ENCODE results near the gene IL11. TPM values are rescaled to one million over a fixed set of nuclear protein-coding genes. Genes with fewer than 3 reads are reported as not detected.
"Not testable (repeated sequence)": the region's sequence is repeated elsewhere in the genome, so short reads cannot be mapped to it uniquely, and the experiment has no call there.

Gene IL11
- total and polyA plus RNA-seq, 3 donors from 2014 or later, result 1.2 to 2.1 (median 2.0) TPM

DNA sequence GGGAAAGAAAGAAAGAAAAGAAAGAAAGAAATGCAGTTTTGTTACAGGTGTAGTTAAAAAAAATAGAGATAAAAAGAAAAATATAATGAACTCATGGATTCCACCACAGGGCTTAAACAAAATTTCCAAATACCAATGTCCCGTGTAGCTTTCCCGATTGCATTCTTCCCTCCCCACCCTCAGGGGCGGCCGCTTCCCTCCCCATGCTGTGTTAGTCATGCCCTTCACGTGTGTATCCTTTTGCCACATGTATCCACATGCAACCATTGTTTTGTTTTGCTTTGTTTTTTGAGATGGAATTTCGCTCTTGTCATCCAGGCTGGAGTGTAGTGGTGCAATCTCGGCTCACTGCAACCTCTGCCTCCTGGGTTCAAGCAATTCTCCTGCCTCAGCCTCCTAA is 34.2 kb downstream of the IL11 start:
- 82 to 83% methylated on average over 7 of the region's 7 CpGs for WGBS, 2 donors
- peaks cover 13% of the 10 kb centered on the region for H3K4me1 ChIP-seq
- H3K27ac ChIP-seq, result no peak overlapping the region
- H3K4me3 ChIP-seq, result no peak overlapping the region
- no peaks in the 10 kb centered on the region for H3K36me3 ChIP-seq (ENCODE audit: low read depth, missing control alignments)
- TF ChIP-seq, protein P1, sequence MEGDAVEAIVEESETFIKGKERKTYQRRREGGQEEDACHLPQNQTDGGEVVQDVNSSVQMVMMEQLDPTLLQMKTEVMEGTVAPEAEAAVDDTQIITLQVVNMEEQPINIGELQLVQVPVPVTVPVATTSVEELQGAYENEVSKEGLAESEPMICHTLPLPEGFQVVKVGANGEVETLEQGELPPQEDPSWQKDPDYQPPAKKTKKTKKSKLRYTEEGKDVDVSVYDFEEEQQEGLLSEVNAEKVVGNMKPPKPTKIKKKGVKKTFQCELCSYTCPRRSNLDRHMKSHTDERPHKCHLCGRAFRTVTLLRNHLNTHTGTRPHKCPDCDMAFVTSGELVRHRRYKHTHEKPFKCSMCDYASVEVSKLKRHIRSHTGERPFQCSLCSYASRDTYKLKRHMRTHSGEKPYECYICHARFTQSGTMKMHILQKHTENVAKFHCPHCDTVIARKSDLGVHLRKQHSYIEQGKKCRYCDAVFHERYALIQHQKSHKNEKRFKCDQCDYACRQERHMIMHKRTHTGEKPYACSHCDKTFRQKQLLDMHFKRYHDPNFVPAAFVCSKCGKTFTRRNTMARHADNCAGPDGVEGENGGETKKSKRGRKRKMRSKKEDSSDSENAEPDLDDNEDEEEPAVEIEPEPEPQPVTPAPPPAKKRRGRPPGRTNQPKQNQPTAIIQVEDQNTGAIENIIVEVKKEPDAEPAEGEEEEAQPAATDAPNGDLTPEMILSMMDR (IDR thresholded peaks at IDR 0.05), result no peak
- no peak for TF ChIP-seq POLR2A (IDR thresholded peaks at IDR 0.05)
- DNase-seq, result no peak
- intact Hi-C loops (cut with DNase I; ENCODE audit: low total_unique reads), result no loop called here
- H3K27me3 ChIP-seq, result no peaks in the 10 kb centered on the region
- H3K9me3 ChIP-seq, result no peaks in the 10 kb centered on the region

DNA sequence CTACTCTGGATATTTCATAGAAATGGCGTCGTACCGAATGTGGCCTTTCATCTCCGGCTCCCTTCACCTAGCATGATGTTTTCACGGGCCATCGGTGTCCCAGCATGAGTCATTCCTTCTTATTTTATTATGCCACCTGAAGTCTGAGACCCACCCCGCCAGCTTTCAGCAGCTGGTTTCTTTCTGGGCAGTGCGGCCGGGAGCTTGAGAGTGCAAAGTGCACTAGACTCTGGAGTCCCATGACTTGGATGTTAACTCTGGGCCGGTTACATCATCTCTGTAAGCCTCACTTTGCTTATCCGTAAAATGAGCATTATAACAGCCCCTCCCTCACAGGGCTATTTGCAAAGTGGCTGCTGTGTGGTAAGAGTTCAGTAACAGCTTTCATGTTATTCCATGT is 36.4 kb downstream of the IL11 start:
- no peaks in the 10 kb centered on the region for H3K27me3 ChIP-seq
- no peaks in the 10 kb centered on the region for H3K9me3 ChIP-seq
- DNase-seq, result no peak
- intact Hi-C loops (cut with DNase I; ENCODE audit: low total_unique reads), result no loop called here
- H3K27ac ChIP-seq, result no peak overlapping the region
- H3K36me3 ChIP-seq (ENCODE audit: low read depth, missing control alignments), result no peaks in the 10 kb centered on the region
- H3K4me1 ChIP-seq, result peaks cover 4% of the 10 kb centered on the region
- WGBS, 2 donors, result 85 to 88% methylated on average over 11 of the region's 11 CpGs
- no peak for TF ChIP-seq POLR2A (IDR thresholded peaks at IDR 0.05)
- TF ChIP-seq, protein P1 (IDR thresholded peaks at IDR 0.05), result no peak
- no peak overlapping the region for H3K4me3 ChIP-seq

DNA sequence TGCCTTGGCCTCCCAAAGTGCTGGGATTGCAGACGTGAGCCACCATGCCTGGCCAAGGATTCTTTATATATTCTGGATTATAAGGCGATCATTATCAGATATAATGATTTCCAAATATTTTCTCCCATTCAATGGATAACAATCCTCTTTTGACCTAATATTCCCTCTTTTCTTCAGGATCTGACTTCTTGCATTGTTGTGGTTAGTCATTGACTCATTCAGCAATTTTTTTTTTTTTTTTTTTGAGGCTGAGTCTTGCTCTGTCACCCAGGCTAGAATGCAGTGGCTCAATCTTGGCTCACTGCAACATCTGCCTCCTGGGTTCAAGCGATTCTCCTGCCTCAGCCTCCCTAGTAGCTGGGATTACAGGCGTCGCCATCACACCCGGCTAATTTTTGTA is 40.5 kb downstream of the IL11 start:
- H3K27ac ChIP-seq; H3K36me3 ChIP-seq (ENCODE audit: low read depth, missing control alignments); intact Hi-C loops (cut with DNase I; ENCODE audit: low total_unique reads); H3K9me3 ChIP-seq; DNase-seq; H3K4me1 ChIP-seq; H3K4me3 ChIP-seq; H3K27me3 ChIP-seq: not testable (repeated sequence)
- WGBS, 2 donors, result 90 to 92% methylated on average over 6 of the region's 6 CpGs

DNA sequence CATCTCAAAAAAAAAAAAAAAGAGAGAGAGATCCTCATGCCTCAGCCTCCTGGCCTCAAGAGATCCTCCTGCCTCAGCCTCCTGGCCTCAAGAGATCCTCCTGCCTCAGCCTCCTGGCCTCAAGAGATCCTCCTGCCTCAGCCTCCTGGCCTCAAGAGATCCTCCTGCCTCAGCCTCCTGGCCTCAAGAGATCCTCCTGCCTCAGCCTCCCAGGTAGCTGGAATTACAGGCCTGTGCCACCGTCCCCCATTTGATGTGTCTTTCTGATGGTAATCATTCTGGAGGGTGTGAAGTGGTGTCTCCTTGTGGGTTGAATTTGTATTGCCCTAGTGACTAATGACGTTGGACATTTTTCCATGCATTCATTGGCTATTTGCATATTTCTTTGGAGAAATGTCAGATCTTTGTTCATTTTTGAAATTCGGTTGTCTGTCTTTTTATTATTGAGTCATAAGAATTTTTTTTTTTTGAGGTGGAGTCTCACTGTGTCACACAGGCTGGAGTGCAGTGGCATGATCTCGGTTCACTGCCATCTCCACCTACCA is 41.4 kb downstream of the IL11 start:
- H3K27me3 ChIP-seq; H3K36me3 ChIP-seq (ENCODE audit: low read depth, missing control alignments); DNase-seq; H3K27ac ChIP-seq; intact Hi-C loops (cut with DNase I; ENCODE audit: low total_unique reads); H3K4me3 ChIP-seq; H3K9me3 ChIP-seq; H3K4me1 ChIP-seq: not testable (repeated sequence)
- WGBS, 2 donors, result 80 to 86% methylated on average over 4 of the region's 4 CpGs

DNA sequence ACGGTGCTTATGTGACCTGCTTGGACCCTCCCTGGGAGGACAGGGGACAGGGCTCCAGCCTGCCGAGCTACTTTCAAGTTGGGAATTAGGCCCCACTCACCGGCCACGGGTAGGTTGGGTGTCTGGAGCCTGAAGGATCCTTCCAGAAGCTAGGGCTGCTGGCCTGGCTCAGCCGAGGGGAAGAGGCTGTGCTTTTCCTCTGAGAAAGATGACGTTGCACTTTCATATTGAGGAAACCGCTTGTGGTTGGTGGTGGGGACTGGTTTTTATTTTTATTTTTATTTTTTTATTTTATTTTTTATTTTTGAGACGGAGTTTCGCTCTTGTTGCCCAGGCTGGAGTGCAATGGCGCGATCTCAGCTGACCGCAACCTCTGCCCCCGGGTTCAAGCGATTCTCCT is 45.1 kb downstream of the IL11 start, which contains the start of gene TMEM150B:
TMEM150B (minus strand) TSS at position 170 of the 400 bp plus-strand sequence. CDS start 4,305 bp downstream, outside the sequence.
- 82 to 85% methylated on average over 13 to 14 of the region's 14 CpGs for WGBS, 2 donors
- Histone ChIP-seq H3K36me3 (ENCODE audit: low read depth, missing control alignments) (no peaks in the 10 kb centered on the region), H3K4me1 (no peaks in the 10 kb centered on the region), H3K9me3 (no peaks in the 10 kb centered on the region), H3K27ac (no peak within 1 kb of the TSS), H3K27me3 (no peaks in the 10 kb centered on the region), H3K4me3 (no peak within 1 kb of the TSS)
- no peak for TF ChIP-seq POLR2A (IDR thresholded peaks at IDR 0.05)
- TF ChIP-seq, protein P1 (IDR thresholded peaks at IDR 0.05), result no peak
- no peak for DNase-seq
- intact Hi-C loops (cut with DNase I; ENCODE audit: low total_unique reads), result no loop called here

DNA sequence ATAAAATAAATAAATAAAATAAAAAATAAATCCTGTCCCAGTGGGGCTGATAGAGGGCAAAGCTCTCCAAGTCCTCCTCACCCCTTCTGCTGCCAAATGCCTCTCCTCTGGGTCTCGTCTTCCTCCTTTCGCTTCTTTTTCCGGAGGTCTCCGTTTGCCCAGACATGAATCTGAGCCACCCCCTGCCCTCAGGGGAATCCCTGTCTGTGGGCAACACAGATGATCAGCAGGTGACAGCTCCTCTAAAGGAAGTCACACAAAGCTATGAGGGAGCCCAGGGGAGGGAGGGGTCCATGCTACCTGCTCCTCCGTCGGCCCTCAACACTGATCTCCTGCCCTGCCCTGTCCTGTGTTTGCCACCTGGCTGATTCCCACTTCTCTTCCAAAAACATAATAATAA is 45.6 kb downstream of the IL11 start:
- no peak overlapping the region for H3K27ac ChIP-seq
- intact Hi-C loops (cut with DNase I; ENCODE audit: low total_unique reads), result no loop called here
- no peak for TF ChIP-seq POLR2A (IDR thresholded peaks at IDR 0.05)

More for the DNA sequence above, 45.6 kb downstream of the IL11 start:
- H3K27me3 ChIP-seq, result no peaks in the 10 kb centered on the region
- WGBS, 2 donors, result 85 to 94% methylated on average over 6 of the region's 6 CpGs
- no peaks in the 10 kb centered on the region for H3K36me3 ChIP-seq (ENCODE audit: low read depth, missing control alignments)
- H3K9me3 ChIP-seq, result no peaks in the 10 kb centered on the region
- no peaks in the 10 kb centered on the region for H3K4me1 ChIP-seq
- DNase-seq, result no peak
- no peak overlapping the region for H3K4me3 ChIP-seq

Data from testis (tissue), 3 donors.